OCI-LY7 (cell line): Measurements from ENCODE around the gene RRAD.
A peak's percentile ranks its signal among the peaks of the same experiment; 100 is the strongest.

Experiments used
- EZH2phosphoT487 ChIP-seq: fragments of 200-600 bp; sonication (generic); IDR thresholded peaks from 2 replicates; pipeline ENCODE4 v1.6.1; 2018; ENCODE audit warnings: low read depth, borderline replicate concordance, mild to moderate bottlenecking, mixed run types, antibody characterized with exemption, low read length, moderate library complexity, mixed read lengths
- TF ChIP-seq, protein P1 (sequence below): fragments of 200-600 bp; sonication (generic); conservative IDR thresholded peaks from 2 replicates; pipeline ENCODE4 v1.5.1; 2014; ENCODE audit warnings: mild to moderate bottlenecking, antibody characterized with exemption, low read length, moderate library complexity, mixed read lengths

DNA sequence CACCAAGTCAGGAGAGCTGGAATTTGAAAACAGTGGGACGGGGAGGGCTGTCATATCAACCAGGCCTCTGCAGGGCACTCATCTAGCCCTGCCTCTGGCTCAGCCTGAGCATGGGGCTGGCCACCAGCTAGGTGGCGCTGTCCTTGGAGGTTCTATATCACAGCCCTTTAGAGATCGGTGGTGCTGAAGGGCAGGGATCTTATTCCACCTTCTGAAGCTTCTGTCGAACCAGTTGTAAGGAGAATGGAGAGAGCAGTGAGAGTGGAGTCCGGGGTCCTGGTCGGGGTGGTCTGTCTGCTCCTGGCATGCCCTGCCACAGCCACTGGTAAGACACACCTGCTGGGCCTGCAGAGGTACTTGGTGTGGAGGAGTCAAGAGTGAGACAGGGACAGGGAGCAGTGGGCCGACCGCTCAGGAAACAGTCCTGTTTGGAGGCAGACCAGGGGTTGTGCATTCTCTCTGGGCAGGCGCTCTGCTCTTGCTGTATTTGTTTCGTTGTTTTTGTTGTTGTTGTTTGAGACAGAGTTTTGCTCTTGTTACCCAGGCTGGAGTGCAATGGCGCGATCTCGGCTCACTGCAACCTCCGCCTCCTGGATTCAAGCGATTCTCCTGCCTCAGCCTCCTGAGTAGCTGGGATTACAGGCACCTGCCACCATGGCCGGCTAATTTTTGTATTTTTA, 35.9 kb upstream of the RRAD start, which contains the start of gene CES3:
- TF ChIP-seq, protein P1, sequence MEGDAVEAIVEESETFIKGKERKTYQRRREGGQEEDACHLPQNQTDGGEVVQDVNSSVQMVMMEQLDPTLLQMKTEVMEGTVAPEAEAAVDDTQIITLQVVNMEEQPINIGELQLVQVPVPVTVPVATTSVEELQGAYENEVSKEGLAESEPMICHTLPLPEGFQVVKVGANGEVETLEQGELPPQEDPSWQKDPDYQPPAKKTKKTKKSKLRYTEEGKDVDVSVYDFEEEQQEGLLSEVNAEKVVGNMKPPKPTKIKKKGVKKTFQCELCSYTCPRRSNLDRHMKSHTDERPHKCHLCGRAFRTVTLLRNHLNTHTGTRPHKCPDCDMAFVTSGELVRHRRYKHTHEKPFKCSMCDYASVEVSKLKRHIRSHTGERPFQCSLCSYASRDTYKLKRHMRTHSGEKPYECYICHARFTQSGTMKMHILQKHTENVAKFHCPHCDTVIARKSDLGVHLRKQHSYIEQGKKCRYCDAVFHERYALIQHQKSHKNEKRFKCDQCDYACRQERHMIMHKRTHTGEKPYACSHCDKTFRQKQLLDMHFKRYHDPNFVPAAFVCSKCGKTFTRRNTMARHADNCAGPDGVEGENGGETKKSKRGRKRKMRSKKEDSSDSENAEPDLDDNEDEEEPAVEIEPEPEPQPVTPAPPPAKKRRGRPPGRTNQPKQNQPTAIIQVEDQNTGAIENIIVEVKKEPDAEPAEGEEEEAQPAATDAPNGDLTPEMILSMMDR, result peak; percentile 94
- no peak for TF ChIP-seq EZH2phosphoT487
